ENCODE measurements around the gene PACSIN2. TPM values are rescaled to one million over a fixed set of nuclear protein-coding genes. Genes with fewer than 3 reads are reported as not detected.
A peak's percentile ranks its signal among the peaks of the same experiment; 100 is the strongest.

Gene PACSIN2
- total and polyA plus RNA-seq, 2 of the 13 experiments (the other 11 are each of a cell fraction or from before 2014, with no cell fraction given): 54.1 to 68.8 TPM

GRCh38 chr22:42939941-42940653, 74.9 kb downstream of the PACSIN2 start (continued):
- no peak for TF ChIP-seq ZBTB44 (CRISPR knock-in tag; IDR thresholded peaks at IDR 0.05)
- no peak for TF ChIP-seq NFIB (CRISPR knock-in tag; IDR thresholded peaks at IDR 0.05; ENCODE audit: borderline replicate concordance)
- no peak for TF ChIP-seq ZNF512B (CRISPR knock-in tag; IDR thresholded peaks at IDR 0.05; ENCODE audit: borderline replicate concordance)
- peak; percentile 27; the same call in 1 of the 2 replicates for TF ChIP-seq ZNF556 (CRISPR knock-in tag; IDR thresholded peaks at IDR 0.05; ENCODE audit: borderline replicate concordance)
- no peak for TF ChIP-seq ZBTB21 (CRISPR knock-in tag; IDR thresholded peaks at IDR 0.05)
- peak; percentile 61; the same call in 1 of the 2 replicates for TF ChIP-seq TFE3 (CRISPR knock-in tag; IDR thresholded peaks at IDR 0.05)
- no peak for TF ChIP-seq ISX (CRISPR knock-in tag; conservative IDR thresholded peaks at IDR 0.05)
- TF ChIP-seq ZNF235 (CRISPR knock-in tag; IDR thresholded peaks at IDR 0.05; ENCODE audit: borderline replicate concordance): no peak
- no peak for TF ChIP-seq ZNF629 (CRISPR knock-in tag; conservative IDR thresholded peaks at IDR 0.05)
- TF ChIP-seq ZNF615 (CRISPR knock-in tag; IDR thresholded peaks at IDR 0.05; ENCODE audit: borderline replicate concordance): no peak
- 0 out of 2 replicates have a peak, but pooled peaks have one; percentile 42 for TF ChIP-seq ZNF263 (CRISPR knock-in tag; IDR thresholded peaks at IDR 0.05)
- no peak for TF ChIP-seq CBX1 (IDR thresholded peaks at IDR 0.05; ENCODE audit: low read depth)
- 0 out of 2 replicates have a peak, but pooled peaks have one; percentile 22 for TF ChIP-seq ISL2 (CRISPR knock-in tag; IDR thresholded peaks at IDR 0.05)
- TF ChIP-seq ZNF543 (CRISPR knock-in tag; IDR thresholded peaks at IDR 0.05): no peak
- TF ChIP-seq KLF13 (CRISPR knock-in tag; IDR thresholded peaks at IDR 0.05): no peak
- peak; percentile 76 for TF ChIP-seq BCL6 (CRISPR knock-in tag; IDR thresholded peaks at IDR 0.05)
- no peak for TF ChIP-seq MYPOP (CRISPR knock-in tag; IDR thresholded peaks at IDR 0.05)
- TF ChIP-seq HOXA3 (CRISPR knock-in tag; IDR thresholded peaks at IDR 0.05): no peak; the same call in 1 of the 2 replicates
- TF ChIP-seq AGO2 (optimal IDR thresholded peaks at IDR 0.05; ENCODE audit: low read depth, low read length): no peak
- TF ChIP-seq ZNF329 (CRISPR knock-in tag; IDR thresholded peaks at IDR 0.05; ENCODE audit: low read depth): no peak
- TF ChIP-seq SMARCC2 (IDR thresholded peaks at IDR 0.05): no peak
- no peak for TF ChIP-seq ZFX (CRISPR knock-in tag; IDR thresholded peaks at IDR 0.05; ENCODE audit: low read depth)
- TF ChIP-seq ZNF547 (CRISPR knock-in tag; IDR thresholded peaks at IDR 0.05): no peak
- TF ChIP-seq HNF4A (CRISPR knock-in tag; IDR thresholded peaks at IDR 0.05): no peak
